Heart left ventricle (tissue), 13 donors: Measurements from ENCODE around the gene KCTD17.

Source experiments
- POLR2A ChIP-seq, 2 donors: fragments of 450-650 bp; IDR thresholded peaks; one replicate each; pipeline ENCODE4 v1.6.1; 2017; ENCODE audit warnings: antibody characterized with exemption in 2 of 2, mild to moderate bottlenecking in 2 of 2, moderate library complexity in 2 of 2
- TF ChIP-seq, protein P1 (sequence below), 12 donors: fragments of 200-600 bp; sonication (generic) in 4 of 12; IDR thresholded peaks; one replicate each; pipeline versions ENCODE4 v1.5.0 to v1.8.0; 2018 to 2022; ENCODE audit warnings: antibody characterized with exemption in 12 of 12, mild to moderate bottlenecking in 5 of 12
- donor health status: ischemic (EF 13 %, LVEDD 7.1; RV severe dilation, severe dysfunction).
- donor health status: DM: no; HTN: yes; CAD: no.
- donor health status: DM: no; HTN: no; CAD: no.
- donor health status: ischemic (EF 25% LVEDD 6.9; RV normal size, moderate dysfunction).
- donor health status: ischemic (EF 25% LVEDD 5.7; RV mildly dilated, moderate dysfunction).
- donor health status: ischemic (EF 35%, LVEDD 5.7; RV mildly dilated, moderate dysfunction).
- donor health status: nonischemic (EF 11% LVEDD 7.7; RV severe dilation, severe dysfunction).
- donor health status: DM: yes; HTN: yes; CAD: no.
- donor health status: PGD.
- donor health status: ischemic (EF 29% LVEDD 5.4; RV normal size, mild dysfunction).
- donor health status: nonischemic (EF 23%, LVEDD 6.1; RV moderate dilation, normal function).

DNA sequence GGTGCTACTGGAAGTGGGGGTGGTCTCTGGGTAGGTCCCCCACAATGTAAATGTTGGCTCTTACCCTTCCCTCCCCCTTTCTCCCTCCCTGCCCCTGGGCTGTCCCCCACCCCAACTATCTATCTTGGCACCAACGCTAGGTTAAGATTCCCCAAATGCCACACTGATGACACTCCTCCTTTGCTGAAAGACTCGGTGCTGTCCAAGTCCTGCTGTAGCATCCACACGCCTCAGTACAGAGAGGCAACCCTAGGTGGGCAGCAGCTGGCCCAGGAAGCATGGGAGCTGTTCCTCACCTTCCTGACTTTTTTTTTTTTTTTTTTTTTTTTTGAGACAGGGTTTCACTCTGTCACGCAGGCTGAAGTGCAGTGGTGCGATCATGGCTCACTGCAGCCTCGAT, 3.4 kb upstream of the KCTD17 start:
- TF ChIP-seq, protein P1, sequence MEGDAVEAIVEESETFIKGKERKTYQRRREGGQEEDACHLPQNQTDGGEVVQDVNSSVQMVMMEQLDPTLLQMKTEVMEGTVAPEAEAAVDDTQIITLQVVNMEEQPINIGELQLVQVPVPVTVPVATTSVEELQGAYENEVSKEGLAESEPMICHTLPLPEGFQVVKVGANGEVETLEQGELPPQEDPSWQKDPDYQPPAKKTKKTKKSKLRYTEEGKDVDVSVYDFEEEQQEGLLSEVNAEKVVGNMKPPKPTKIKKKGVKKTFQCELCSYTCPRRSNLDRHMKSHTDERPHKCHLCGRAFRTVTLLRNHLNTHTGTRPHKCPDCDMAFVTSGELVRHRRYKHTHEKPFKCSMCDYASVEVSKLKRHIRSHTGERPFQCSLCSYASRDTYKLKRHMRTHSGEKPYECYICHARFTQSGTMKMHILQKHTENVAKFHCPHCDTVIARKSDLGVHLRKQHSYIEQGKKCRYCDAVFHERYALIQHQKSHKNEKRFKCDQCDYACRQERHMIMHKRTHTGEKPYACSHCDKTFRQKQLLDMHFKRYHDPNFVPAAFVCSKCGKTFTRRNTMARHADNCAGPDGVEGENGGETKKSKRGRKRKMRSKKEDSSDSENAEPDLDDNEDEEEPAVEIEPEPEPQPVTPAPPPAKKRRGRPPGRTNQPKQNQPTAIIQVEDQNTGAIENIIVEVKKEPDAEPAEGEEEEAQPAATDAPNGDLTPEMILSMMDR (IDR thresholded peaks at IDR 0.05): no peak
- no peak for TF ChIP-seq POLR2A (IDR thresholded peaks at IDR 0.05)
